GM21528 (cell line): Measurements from ENCODE around the gene TRIM62.

Experiments
- ATAC-seq: cut with Tn5 transposase; IDR thresholded peaks from one replicate; pipeline ENCODE4 v1.9.1; 2021; ENCODE audit warnings: mild to moderate bottlenecking, moderate library complexity; ENCODE audit not compliant: unreplicated experiment, low FRiP score

The TRIM62 gene

GRCh38 chr1:33162141-33162540 lies 19.7 kb downstream of the TRIM62 start:
- no peak for ATAC-seq

- no peak for ATAC-seq
These were observed 20.7 kb downstream of the TRIM62 start for GRCh38 chr1:33161061-33161681.

- no peak for ATAC-seq
These were observed 22.3 kb downstream of the TRIM62 start for GRCh38 chr1:33159577-33159976.

DNA sequence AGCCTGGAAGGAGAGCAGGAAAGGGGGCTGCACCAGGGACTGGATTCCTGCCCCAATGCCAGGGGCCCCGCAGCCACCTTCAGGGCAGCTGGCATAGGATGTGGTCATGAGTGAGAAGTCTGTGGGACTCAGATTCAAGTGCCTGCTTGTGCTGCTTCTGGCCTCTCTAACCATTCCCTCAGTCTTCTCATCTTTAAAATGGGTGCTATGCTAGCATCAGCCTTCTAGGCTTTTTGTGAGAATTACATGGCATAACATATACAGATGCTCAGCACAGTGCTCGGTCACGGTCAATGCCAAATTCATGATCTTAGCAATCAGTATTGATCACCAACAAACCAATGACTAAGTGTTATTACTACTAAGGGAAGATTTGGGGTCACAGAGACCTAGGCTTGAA lies 23.5 kb downstream of the TRIM62 start:
- ATAC-seq, result no peak

DNA sequence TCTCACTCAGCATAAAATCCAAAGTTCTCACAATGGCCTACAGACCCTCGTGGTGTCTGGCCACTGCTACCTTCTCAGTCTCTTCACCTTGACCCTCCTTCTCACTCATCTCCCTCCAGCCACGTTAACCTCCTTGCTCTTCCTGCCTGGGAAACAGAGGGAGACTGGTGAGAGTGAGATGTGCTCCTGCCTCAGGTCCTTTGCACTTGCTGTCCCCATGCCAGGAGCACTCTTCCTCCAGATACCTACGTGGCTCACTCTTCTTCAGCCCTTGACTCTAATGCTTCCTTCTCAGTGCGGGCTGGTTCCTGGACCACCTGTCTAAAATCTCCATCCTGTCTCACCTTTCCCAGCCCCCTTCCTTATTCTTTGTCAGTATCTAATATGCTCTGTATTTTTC lies 24.7 kb downstream of the TRIM62 start:
- no peak for ATAC-seq

DNA sequence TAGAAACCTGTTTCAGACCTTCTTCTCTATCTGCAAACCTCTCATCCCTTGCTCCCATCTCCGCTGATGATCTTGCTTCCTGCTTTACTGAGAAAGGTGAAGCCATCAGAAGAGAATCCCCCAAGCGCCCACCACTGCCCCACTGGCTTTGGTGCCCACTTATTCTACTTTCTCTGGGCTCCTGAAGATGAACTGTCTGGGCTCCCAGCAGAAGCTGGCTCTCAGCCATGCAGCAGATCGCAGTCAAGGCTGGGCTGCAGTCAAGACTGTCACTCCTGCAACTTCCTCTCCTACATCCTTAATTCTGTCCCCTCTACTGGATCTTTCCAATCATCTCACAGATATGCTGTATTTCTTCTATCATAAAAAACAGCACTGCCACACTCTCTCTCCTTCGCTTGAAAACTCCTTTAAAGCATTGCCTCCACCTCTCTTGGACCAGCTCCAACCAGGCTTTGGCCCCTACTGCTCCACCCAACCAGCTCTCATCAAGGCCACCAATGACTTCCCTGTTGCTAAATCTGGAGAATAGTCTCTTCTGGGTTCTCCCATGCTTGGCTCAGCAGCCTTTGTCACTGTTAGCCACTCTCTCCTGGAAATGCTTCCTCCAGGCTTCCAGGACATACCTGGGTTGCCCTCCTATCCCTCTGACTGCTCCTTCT lies 25.8 kb downstream of the TRIM62 start:
- no peak for ATAC-seq

GRCh38 chr1:33153650-33154049 lies 28.2 kb downstream of the TRIM62 start:
- no peak for ATAC-seq

DNA sequence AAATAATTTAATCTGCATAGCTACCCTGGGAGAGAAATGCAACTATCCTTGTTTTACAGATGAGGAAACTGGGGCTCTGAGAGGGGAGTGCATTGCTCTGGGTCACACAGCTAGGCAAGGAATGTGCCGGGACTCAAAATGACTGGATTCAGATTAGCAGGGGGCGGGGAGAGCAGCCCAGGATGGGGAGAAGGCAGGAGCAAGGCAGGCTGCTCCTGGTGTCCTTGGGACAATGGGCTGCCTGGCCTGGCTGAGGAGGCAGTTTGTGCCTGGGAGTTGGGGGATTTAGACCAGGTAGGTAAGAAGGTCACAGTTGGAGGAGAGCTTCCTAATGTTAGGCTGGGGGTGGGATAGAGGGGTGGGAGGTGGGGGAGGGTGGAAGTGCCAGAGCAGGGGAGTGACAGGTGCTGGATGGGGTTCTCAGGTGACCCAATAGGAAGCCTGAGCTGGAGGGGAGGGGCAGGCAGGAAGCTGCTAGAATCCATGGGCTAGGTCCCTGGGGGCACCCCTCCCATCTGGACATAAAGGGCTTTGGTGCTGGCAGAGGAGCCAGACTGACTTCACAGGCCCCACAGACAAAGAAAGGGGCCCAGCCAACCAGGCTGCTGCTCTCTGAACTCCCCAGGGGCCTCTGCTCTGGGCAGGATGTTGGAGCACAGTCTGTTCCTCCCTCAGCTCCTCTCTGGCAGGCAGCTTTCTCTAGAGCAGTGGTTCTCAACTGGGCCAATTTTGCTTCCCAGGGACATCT lies 29.0 kb downstream of the TRIM62 start:
- ATAC-seq, result no peak

- ATAC-seq, result no peak
These were observed 30.7 kb downstream of the TRIM62 start for GRCh38 chr1:33151116-33151515.

DNA sequence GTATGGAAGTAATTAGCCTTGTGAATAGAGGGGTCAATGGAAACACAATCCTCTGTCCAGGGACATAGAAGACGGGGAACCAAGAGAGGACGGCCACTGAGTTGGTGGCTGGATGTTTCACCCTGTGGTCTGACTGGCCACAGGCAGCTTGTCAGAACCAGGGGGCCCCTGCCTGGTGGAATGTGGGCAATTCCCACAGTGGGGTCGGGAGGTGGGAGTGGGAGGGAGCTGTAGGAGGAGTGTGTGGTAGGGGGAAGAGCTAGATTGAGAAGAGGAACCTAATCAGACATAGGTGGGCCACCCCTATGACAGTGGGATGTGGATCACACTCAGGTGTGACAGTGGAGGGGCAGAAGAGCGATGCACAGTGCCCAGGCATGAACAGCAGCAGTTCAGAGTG lies 31.3 kb downstream of the TRIM62 start:
- no peak for ATAC-seq

DNA sequence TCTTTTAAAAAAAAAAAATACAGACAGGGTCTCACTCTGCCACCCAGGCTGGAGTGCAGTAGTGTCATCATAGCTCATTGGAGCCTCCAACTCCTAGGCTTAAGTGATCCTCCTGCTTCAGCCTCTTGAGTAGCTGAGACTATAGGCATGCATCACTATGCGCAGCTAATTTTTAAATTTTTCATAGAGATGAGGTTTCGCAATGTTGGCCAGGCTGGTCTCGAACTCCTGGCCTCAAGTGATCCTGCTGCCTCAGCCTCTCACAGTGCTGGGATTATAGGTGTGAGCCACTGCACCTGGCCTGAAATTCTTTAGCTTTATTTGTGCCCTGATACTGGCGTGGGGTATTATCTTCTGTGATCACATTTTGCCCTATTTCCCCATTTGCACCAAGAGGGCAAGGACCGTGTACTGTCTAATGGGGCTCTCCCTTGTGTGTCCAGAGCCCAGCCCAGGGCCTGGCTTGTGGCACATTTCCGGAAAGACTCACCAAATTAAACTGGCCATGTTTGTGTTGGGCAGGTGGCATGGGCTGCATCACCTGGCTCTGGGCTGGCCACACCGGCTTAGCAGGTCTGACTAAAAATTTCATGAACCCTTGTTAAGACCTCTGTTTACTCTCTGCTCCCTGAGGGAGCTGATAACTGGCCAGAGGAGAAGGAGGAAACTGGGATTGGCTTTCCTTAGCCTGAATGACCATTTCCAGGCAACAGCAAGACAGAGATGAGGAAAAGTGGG lies 32.2 kb downstream of the TRIM62 start:
- no peak for ATAC-seq

GRCh38 chr1:33148615-33149014 lies 33.2 kb downstream of the TRIM62 start:
- ATAC-seq, result no peak

GRCh38 chr1:33147997-33148314 lies 33.9 kb downstream of the TRIM62 start:
- no peak for ATAC-seq

DNA sequence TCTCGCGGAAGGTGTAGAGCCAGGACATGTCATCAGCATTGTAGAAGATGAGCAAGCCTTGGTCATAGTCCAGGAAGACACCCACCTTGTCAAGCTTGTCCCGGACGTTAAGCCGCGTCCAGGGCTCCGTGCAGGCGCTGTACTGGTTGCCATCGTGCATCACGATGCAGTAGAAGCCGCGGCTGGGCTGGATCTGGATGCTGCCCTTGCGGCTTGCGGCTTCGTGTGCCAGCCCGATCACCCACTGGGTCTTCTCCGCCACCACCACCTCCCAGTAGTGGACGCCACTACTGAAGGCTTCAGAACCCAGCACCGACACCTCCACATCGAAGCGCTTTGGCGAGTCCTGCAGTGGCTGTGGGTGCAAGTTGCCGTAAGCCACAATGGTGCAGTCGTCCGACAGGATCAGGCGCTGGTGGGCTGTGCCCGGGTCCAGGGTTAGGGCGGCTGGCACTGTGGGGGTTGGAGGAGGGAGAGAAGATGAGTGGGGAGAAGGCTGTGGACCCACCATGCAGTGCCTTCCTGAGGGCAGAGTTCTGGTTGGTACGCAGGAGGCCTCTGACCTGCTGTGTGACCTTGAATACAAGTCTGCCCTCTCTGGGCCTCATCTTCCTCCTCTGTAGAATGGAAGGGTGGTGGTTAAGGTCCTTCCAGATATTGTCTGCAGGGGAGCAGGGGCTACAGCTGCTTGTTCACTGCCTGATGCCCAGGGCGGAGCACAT lies 34.4 kb downstream of the TRIM62 start:
- no peak for ATAC-seq

- ATAC-seq, result no peak
These were observed 35.8 kb downstream of the TRIM62 start for GRCh38 chr1:33146003-33146402.

GRCh38 chr1:33143698-33144097 lies 38.1 kb downstream of the TRIM62 start:
- no peak for ATAC-seq

GRCh38 chr1:33143176-33143575 lies 38.7 kb downstream of the TRIM62 start:
- no peak for ATAC-seq

DNA sequence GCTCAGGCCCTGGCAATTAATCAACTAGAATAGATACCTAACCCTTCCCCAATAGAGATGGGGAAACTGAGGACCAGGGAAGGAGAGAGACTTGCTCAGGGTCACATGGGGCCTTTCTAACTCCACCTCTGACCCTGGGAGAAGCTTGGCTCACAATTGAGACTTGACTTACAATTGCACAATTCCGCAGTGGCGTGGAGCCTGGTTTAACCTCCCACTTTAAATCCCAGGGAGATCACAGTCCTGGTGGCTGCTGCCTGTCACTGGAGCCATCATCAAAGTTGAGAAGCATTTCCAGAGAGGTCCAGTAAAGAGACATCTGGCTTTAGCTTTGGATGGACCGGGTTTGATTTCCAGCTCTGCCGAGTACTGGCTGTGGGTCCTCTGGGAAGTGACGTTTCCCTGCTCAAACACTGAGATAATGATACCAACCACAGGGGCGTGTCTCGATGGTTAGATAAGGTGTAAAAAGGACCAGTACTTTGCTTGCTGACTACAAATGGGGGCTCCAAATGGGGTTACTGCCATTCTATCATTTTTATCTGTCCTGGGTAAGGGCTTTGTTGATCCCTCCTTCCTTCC lies 39.3 kb downstream of the TRIM62 start:
- ATAC-seq, result no peak

DNA sequence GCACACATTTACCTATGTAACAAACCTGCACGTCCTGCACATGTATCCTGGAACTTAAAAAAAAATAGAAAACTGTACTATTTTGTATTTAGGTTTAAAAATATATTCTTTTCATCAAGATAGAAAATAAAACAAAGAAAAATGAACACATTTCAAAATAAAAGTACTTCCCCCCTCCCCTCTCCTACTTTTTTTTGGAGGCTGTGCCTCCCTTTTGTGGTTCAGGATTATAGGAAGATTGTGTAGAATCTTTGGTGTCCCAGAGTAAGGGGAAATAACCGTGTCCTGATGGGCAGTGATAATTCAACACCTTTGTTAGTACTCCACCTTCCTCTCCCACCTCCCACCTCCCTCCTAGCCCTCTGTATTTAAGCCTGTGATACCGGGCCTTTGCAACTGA lies 40.1 kb downstream of the TRIM62 start:
- no peak for ATAC-seq

DNA sequence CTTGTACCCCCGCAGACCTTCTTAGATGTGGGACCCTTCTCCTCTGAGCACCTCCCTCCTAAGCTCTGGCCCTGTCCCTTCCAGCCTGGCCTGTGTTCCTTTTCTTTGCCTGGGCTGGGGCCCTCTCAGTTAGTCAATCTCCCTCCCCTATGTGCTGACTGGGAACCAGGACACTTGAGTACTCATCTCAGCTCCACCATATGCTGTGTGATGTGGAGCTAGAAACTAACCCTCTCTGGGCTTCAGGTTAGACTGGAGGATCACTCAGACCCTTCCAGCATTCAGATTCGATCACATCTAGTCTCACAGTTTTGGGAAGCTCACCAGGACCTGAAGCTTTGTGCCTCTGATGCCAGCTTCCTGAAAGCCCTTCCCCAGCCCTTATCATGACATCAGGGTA lies 40.6 kb downstream of the TRIM62 start:
- ATAC-seq, result no peak
